ENCODE data around the gene SEMA3E.
A peak's percentile ranks its signal among the peaks of the same experiment; 100 is the strongest.
"Not testable (repeated sequence)": the region's sequence is repeated elsewhere in the genome, so short reads cannot be mapped to it uniquely, and the experiment has no call there.

Gene SEMA3E

GRCh38 chr7:83452256-83452655, 196.7 kb downstream of the SEMA3E start:
- no peak for DNase-seq (ENCODE audit: low read depth)

- DNase-seq (ENCODE audit: low read depth): no peak
Measured at GRCh38 chr7:83451501-83452045, 197.4 kb downstream of the SEMA3E start.

GRCh38 chr7:83449781-83450180, 199.2 kb downstream of the SEMA3E start:
- DNase-seq (ENCODE audit: low read depth): no peak

GRCh38 chr7:83447681-83448080, 201.3 kb downstream of the SEMA3E start:
- DNase-seq (ENCODE audit: low read depth): no peak

GRCh38 chr7:83446102-83446669, 202.8 kb downstream of the SEMA3E start:
- DNase-seq (ENCODE audit: low read depth): no peak

GRCh38 chr7:83442911-83443310, 206.0 kb downstream of the SEMA3E start:
- DNase-seq (ENCODE audit: low read depth): no peak

- no peak for DNase-seq (ENCODE audit: low read depth)
Measured at GRCh38 chr7:83439026-83439425, 209.9 kb downstream of the SEMA3E start.

GRCh38 chr7:83430289-83430688, 218.7 kb downstream of the SEMA3E start:
- not testable (repeated sequence) for DNase-seq (ENCODE audit: low read depth)

- no peak for DNase-seq (ENCODE audit: low read depth)
Measured at GRCh38 chr7:83429493-83429892, 219.4 kb downstream of the SEMA3E start.

- peak; percentile 18 for DNase-seq (ENCODE audit: low read depth)
Measured at GRCh38 chr7:83427884-83428283, 221.1 kb downstream of the SEMA3E start.

- DNase-seq (ENCODE audit: low read depth): no peak
Measured at GRCh38 chr7:83426325-83426724, 222.6 kb downstream of the SEMA3E start.

- DNase-seq (ENCODE audit: low read depth): no peak
Measured at GRCh38 chr7:83419013-83419412, 229.9 kb downstream of the SEMA3E start.

- no peak for DNase-seq (ENCODE audit: low read depth)
Measured at GRCh38 chr7:83415840-83416239, 233.1 kb downstream of the SEMA3E start.

- DNase-seq (ENCODE audit: low read depth): no peak
Measured at GRCh38 chr7:83414947-83415346, 234.0 kb downstream of the SEMA3E start.

- peak; percentile 4 for DNase-seq (ENCODE audit: low read depth)
Measured at GRCh38 chr7:83413831-83414230, 235.1 kb downstream of the SEMA3E start.

- peak; percentile 32 for DNase-seq (ENCODE audit: low read depth)
Measured at GRCh38 chr7:83413424-83413823, 235.5 kb downstream of the SEMA3E start.

- DNase-seq (ENCODE audit: low read depth): peak; percentile 56
Measured at GRCh38 chr7:83410989-83411591, 237.8 kb downstream of the SEMA3E start.

- no peak for DNase-seq (ENCODE audit: low read depth)
Measured at GRCh38 chr7:83394776-83395175, 254.2 kb downstream of the SEMA3E start.

- DNase-seq (ENCODE audit: low read depth): no peak
Measured at GRCh38 chr7:83388436-83388835, 260.5 kb downstream of the SEMA3E start.

GRCh38 chr7:83366629-83367028, 282.3 kb downstream of the SEMA3E start:
- no peak for DNase-seq (ENCODE audit: low read depth)

- DNase-seq (ENCODE audit: low read depth): peak; percentile 11
Measured at GRCh38 chr7:83365746-83366145, 283.2 kb downstream of the SEMA3E start.

GRCh38 chr7:83362871-83363550, 285.9 kb downstream of the SEMA3E start:
- peak; percentile 28 for DNase-seq (ENCODE audit: low read depth)

GRCh38 chr7:83359108-83359507, 289.8 kb downstream of the SEMA3E start:
- no peak for DNase-seq (ENCODE audit: low read depth)
